AG10803 (cell line): ENCODE data around the gene MTURN.

Source experiments
- DNase-seq: peaks from one replicate; pipeline ENCODE4 v3.0.0; 2010; ENCODE audit warnings: low read depth
- H3K4me3 ChIP-seq: 2 replicates; pipeline ENCODE4 v1.5.1; 2011; ENCODE audit warnings: mild to moderate bottlenecking, low read length, control low read depth
- TF ChIP-seq, protein P1 (sequence below): conservative IDR thresholded peaks from 2 replicates; pipeline ENCODE4 v1.5.1; 2011; ENCODE audit warnings: mild to moderate bottlenecking, low read length, control low read depth, inconsistent platforms

Gene MTURN

DNA sequence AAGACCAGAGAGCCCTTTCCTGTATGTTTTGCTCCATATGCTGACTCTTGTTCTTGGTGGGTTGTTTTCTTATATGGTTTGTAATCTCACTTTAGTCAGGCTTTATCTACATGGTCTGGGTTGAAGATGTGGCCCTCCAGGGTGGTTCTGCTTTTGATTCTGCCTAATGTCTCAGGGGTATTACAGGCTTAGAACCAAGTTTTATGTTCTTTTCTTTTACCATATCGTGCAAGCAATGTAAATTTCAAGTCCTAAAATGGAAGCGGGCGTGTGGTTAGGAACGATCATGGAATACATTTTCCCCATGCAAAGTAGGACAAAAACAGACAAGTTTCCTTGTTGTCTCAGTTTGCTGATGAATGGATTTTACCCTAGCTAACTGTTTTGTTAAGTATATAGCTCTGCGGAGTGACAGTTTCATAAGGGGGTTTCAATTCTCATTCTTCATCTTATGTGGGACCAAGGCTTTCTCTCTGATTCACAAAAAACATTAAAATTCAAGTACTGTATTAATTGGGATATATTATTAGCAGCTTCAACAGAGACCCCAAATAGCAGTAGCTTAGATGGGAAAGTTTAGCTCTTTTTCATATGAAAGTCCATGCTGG is 58.7 kb downstream of the MTURN start:
- H3K4me3 ChIP-seq = no peak overlapping the region
- no peak for DNase-seq
- TF ChIP-seq, protein P1, sequence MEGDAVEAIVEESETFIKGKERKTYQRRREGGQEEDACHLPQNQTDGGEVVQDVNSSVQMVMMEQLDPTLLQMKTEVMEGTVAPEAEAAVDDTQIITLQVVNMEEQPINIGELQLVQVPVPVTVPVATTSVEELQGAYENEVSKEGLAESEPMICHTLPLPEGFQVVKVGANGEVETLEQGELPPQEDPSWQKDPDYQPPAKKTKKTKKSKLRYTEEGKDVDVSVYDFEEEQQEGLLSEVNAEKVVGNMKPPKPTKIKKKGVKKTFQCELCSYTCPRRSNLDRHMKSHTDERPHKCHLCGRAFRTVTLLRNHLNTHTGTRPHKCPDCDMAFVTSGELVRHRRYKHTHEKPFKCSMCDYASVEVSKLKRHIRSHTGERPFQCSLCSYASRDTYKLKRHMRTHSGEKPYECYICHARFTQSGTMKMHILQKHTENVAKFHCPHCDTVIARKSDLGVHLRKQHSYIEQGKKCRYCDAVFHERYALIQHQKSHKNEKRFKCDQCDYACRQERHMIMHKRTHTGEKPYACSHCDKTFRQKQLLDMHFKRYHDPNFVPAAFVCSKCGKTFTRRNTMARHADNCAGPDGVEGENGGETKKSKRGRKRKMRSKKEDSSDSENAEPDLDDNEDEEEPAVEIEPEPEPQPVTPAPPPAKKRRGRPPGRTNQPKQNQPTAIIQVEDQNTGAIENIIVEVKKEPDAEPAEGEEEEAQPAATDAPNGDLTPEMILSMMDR = no peak

DNA sequence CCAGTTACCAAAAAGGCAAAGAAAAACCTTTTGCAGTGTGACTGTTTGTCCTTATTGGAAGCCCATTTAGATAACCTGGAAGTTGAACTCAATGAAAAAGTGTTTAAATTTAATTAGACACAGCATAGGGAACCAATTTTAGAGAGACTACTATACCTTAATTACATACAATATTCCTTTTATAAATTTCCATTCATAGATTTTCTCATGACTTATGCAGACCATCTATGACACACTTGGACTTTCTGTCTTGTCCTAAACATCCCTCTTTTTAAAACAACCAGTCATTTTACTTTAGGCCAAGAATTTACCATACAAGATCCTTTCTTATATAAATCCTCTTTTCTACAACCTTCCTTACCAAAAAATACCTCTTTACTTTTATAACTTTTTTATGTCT is 61.6 kb downstream of the MTURN start:
- no peak for DNase-seq
- H3K4me3 ChIP-seq = no peak overlapping the region
- TF ChIP-seq, protein P1 = no peak

DNA sequence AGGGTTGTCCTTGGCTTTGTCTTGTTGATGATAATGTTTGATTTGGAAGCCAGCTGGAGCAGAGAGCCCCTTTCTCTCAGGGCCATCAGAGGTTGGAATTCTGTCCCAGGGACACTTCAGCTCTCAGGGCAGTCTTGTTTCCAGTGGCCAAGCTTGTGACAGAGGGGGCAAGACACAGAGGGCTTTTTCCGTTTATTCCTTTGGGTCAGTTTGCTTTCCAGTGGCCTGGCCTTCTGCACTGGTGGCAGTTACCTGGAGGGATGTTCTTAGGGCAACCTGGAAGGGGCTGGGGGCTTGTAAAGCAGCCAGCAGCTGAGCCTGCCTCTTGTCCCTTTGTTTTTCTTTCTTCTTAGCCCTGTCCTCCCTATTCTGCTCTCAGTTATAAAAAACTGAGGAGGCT is 62.7 kb downstream of the MTURN start:
- no peak overlapping the region for H3K4me3 ChIP-seq
- no peak for DNase-seq
- TF ChIP-seq, protein P1 = no peak

DNA sequence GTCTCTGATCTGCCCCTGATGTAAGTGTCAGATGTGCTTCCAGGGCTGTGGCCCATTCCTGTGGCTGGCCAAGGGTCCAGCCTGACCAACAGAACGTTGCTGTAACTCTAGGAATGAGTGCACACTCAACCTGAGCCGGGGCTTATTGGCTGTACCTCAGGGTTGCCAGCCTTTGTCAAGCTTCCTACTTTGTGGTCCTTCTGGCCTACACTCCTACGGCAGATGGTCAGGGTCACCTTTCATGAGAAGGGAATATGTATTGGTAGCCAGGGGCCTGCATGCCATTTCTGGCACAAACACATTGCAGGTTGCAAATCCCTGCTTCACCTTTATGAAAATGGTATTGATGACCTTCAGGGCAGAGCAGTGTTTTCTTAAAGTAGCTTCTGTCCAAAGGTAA is 64.5 kb downstream of the MTURN start:
- no peak for DNase-seq
- TF ChIP-seq, protein P1 = no peak
- H3K4me3 ChIP-seq = no peak overlapping the region

DNA sequence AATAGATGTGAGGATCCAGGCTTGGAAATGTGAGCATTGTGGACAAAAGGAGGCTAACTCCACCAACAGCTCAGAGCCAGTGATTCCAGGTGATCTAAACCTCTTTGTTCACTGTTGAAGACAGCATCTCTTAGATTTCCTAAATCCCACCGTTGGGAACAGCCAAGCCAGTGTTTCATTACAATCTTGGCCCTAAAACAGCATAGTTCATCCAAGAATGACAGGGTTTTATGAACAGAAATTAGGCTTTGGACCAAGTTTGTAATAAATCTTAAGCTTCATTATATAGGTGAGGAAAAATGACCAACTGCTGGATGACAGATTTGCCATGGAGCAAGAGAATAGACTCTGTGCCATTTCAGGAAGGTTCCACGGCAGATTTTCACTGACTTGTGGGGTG is 65.8 kb downstream of the MTURN start:
- TF ChIP-seq, protein P1 = no peak
- DNase-seq = no peak
- H3K4me3 ChIP-seq = no peak overlapping the region

DNA sequence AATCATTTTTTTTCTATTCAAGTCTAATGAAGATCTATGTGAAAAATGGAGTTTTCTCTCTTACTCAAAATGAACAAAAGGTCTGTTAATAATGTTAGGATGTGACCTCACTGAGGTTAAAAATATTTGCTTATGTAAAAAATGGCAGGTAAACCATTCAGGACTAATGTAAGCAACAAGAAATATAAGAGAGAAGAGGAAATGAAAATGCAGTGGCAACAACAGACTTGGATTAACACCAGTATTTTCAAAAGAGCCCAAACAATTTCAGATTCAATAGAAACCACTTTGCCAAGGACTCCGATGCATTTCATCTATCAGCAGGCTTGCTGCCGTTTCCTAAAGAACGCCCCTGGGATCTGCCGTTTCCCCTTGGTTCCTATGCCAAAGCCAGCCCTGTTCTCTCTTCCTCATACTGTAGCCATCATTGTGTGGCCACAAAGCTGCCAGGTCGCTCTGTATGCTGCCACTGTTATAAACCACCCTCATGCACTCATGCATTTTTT is 66.4 kb downstream of the MTURN start:
- DNase-seq = no peak
- no peak overlapping the region for H3K4me3 ChIP-seq
- TF ChIP-seq, protein P1 = no peak

DNA sequence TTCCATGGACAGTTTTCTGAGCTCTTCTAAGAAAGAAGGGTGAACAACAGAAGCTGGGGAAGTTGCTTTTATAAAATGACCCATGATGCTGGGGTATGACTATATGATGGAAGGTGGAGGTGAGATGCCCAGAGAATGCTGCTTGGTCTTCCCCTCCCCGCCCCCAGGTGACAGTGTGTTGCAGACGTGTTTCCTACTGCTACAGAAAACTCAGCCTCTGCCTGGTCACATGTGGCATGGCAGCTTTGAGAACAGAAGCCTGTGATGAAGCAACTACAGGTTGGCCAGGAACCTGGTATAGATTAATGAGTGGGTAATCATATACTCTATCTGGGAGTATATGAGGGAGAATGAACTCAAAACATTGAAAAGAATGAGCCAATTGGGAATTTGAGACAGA is 67.1 kb downstream of the MTURN start:
- no peak overlapping the region for H3K4me3 ChIP-seq
- DNase-seq = no peak
- TF ChIP-seq, protein P1 = no peak
